Stomach (tissue), 4 donors: ENCODE measurements around the gene NPAS1.

Experiments used
- CTCF ChIP-seq, 7 experiments: fragments of 450-650 bp in 4 of 7; fragments of 200-600 bp in 3 of 7; sonication (generic) in 3 of 7; IDR thresholded peaks; one replicate each; pipeline ENCODE4 v1.5.1; 2016 to 2019; ENCODE audit warnings: antibody characterized with exemption in 7 of 7, control low read depth in 2 of 7, mild to moderate bottlenecking in 1 of 7
- EP300 ChIP-seq: sonication (generic); formaldehyde crosslinking; IDR thresholded peaks from one replicate; pipeline ENCODE4 v1.6.1; 2017; ENCODE audit warnings: antibody characterized with exemption
- POLR2A ChIP-seq, 4 donors: fragments of 450-650 bp; IDR thresholded peaks; one replicate each; pipeline ENCODE4 v1.6.1; 2016; ENCODE audit warnings: antibody characterized with exemption in 4 of 4, control low read depth in 2 of 4, mild to moderate bottlenecking in 1 of 4, moderate library complexity in 1 of 4
- POLR2AphosphoS5 ChIP-seq, 3 donors: sonication (generic); formaldehyde crosslinking; IDR thresholded peaks; one replicate each; pipeline ENCODE4 v1.6.1; 2016; ENCODE audit warnings: antibody characterized with exemption in 3 of 3

DNA sequence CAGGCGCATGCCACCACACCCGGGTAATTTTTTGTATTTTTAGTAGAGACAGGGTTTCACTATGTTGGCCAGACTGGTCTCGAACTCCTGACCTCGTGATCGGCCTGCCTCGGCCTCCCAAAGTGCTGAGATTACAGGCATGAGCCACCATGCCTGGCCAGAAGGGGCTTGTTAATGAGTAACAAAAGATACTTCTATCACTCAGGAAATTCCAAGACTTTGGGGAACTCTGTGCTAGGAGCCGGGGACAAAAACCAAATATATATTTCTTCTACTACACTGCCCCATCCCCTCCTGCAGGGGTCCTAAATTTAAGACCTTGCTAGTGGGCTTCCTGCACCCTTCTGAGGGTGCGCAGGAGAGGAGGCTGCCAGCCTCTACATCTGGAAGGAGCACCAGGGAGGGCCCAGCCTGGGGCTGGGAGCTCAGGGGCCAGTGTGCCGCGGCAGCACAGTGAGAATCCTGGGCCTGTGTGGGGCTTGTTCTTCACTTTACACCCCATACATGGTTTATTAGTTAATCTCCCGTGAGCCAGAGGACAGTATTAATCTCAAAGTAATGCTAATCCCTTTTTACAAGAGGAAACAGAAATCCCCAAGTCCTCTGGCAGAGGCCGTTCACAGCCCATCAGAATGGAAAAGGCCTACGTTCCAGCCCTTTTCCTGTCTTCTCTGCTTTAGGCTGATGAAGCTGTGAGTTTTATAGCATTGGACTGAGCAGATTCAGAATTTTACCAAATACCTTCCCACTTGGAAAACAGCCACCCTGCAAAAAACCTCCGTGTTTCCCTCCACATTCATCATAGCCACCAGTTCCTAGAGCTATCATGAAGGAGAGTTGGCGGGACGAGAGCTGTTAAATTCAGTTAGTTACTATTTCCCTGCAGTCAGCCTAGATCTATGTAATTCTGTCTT lies 44.4 kb upstream of the NPAS1 start:
- no peak for TF ChIP-seq CTCF (IDR thresholded peaks at IDR 0.05)
- TF ChIP-seq POLR2A (IDR thresholded peaks at IDR 0.05): no peak
- TF ChIP-seq POLR2AphosphoS5 (IDR thresholded peaks at IDR 0.05): no peak
- no peak for TF ChIP-seq EP300
